Measurements from ENCODE around the gene BIRC5. TPM values are rescaled to one million over a fixed set of nuclear protein-coding genes. Genes with fewer than 3 reads are reported as not detected.
A peak's percentile ranks its signal among the peaks of the same experiment; 100 is the strongest.

The BIRC5 gene
- total RNA-seq, 1 donor from 2014 or later: 22.0 TPM

GRCh38 chr17:78256707-78257591 is 42.9 kb downstream of the BIRC5 start:
- no peak overlapping the region for H3K27ac Mint-ChIP-seq (ENCODE audit: unreplicated experiment)
- peak overlapping the region; percentile 59 for H3K4me3 Mint-ChIP-seq (ENCODE audit: unreplicated experiment)
- H3K4me1 Mint-ChIP-seq (ENCODE audit: unreplicated experiment): peaks cover 39% of the 10 kb centered on the region

GRCh38 chr17:78257810-78258322 is 43.8 kb downstream of the BIRC5 start:
- DNase-seq (ENCODE audit: low spot score): no peak
- Mint-ChIP-seq H3K36me3 (ENCODE audit: low read depth, unreplicated experiment) (no peaks in the 10 kb centered on the region), H3K4me1 (ENCODE audit: unreplicated experiment) (peaks cover 39% of the 10 kb centered on the region), H3K27ac (ENCODE audit: unreplicated experiment) (peak overlapping the region; percentile 78), H3K27me3 (ENCODE audit: unreplicated experiment) (peaks cover 22% of the 10 kb centered on the region), H3K4me3 (ENCODE audit: unreplicated experiment) (no peak overlapping the region), H3K9me3 (ENCODE audit: unreplicated experiment) (no peaks in the 10 kb centered on the region)
- TF ChIP-seq, protein P1, sequence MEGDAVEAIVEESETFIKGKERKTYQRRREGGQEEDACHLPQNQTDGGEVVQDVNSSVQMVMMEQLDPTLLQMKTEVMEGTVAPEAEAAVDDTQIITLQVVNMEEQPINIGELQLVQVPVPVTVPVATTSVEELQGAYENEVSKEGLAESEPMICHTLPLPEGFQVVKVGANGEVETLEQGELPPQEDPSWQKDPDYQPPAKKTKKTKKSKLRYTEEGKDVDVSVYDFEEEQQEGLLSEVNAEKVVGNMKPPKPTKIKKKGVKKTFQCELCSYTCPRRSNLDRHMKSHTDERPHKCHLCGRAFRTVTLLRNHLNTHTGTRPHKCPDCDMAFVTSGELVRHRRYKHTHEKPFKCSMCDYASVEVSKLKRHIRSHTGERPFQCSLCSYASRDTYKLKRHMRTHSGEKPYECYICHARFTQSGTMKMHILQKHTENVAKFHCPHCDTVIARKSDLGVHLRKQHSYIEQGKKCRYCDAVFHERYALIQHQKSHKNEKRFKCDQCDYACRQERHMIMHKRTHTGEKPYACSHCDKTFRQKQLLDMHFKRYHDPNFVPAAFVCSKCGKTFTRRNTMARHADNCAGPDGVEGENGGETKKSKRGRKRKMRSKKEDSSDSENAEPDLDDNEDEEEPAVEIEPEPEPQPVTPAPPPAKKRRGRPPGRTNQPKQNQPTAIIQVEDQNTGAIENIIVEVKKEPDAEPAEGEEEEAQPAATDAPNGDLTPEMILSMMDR (IDR thresholded peaks at IDR 0.05; ENCODE audit: unreplicated experiment): no peak

More at GRCh38 chr17:78256707-78257591, 42.9 kb downstream of the BIRC5 start:
- DNase-seq (ENCODE audit: low spot score): no peak
- TF ChIP-seq, protein P1 (IDR thresholded peaks at IDR 0.05; ENCODE audit: unreplicated experiment): no peak
- Mint-ChIP-seq H3K27me3 (ENCODE audit: unreplicated experiment) (peaks cover 26% of the 10 kb centered on the region), H3K9me3 (ENCODE audit: unreplicated experiment) (no peaks in the 10 kb centered on the region), H3K36me3 (ENCODE audit: low read depth, unreplicated experiment) (no peaks in the 10 kb centered on the region)

GRCh38 chr17:78258323-78259191 is 44.5 kb downstream of the BIRC5 start:
- H3K27ac Mint-ChIP-seq (ENCODE audit: unreplicated experiment): peak overlapping the region; percentile 78
- no peaks in the 10 kb centered on the region for H3K9me3 Mint-ChIP-seq (ENCODE audit: unreplicated experiment)
- peaks cover 41% of the 10 kb centered on the region for H3K4me1 Mint-ChIP-seq (ENCODE audit: unreplicated experiment)
- H3K27me3 Mint-ChIP-seq (ENCODE audit: unreplicated experiment): peaks cover 22% of the 10 kb centered on the region
- DNase-seq (ENCODE audit: low spot score): peak; percentile 47
- no peaks in the 10 kb centered on the region for H3K36me3 Mint-ChIP-seq (ENCODE audit: low read depth, unreplicated experiment)
- TF ChIP-seq, protein P1 (IDR thresholded peaks at IDR 0.05; ENCODE audit: unreplicated experiment): no peak
- H3K4me3 Mint-ChIP-seq (ENCODE audit: unreplicated experiment): no peak overlapping the region

- peaks cover 20% of the 10 kb centered on the region for H3K27me3 Mint-ChIP-seq (ENCODE audit: unreplicated experiment)
- no peak overlapping the region for H3K4me3 Mint-ChIP-seq (ENCODE audit: unreplicated experiment)
- peaks cover 40% of the 10 kb centered on the region for H3K4me1 Mint-ChIP-seq (ENCODE audit: unreplicated experiment)
- H3K36me3 Mint-ChIP-seq (ENCODE audit: low read depth, unreplicated experiment): no peaks in the 10 kb centered on the region
- no peaks in the 10 kb centered on the region for H3K9me3 Mint-ChIP-seq (ENCODE audit: unreplicated experiment)
- DNase-seq (ENCODE audit: low spot score): no peak
- TF ChIP-seq, protein P1 (IDR thresholded peaks at IDR 0.05; ENCODE audit: unreplicated experiment): no peak
- no peak overlapping the region for H3K27ac Mint-ChIP-seq (ENCODE audit: unreplicated experiment)
These were observed 45.1 kb downstream of the BIRC5 start for GRCh38 chr17:78259192-78259554.

Measured in endothelial cell (in vitro differentiated cells).